ENCODE results near the gene MAGOHB. TPM values are rescaled to one million over a fixed set of nuclear protein-coding genes. Genes with fewer than 3 reads are reported as not detected.

MAGOHB gene
- total RNA-seq, 1 donor from 2014 or later, result 48.3 TPM

DNA sequence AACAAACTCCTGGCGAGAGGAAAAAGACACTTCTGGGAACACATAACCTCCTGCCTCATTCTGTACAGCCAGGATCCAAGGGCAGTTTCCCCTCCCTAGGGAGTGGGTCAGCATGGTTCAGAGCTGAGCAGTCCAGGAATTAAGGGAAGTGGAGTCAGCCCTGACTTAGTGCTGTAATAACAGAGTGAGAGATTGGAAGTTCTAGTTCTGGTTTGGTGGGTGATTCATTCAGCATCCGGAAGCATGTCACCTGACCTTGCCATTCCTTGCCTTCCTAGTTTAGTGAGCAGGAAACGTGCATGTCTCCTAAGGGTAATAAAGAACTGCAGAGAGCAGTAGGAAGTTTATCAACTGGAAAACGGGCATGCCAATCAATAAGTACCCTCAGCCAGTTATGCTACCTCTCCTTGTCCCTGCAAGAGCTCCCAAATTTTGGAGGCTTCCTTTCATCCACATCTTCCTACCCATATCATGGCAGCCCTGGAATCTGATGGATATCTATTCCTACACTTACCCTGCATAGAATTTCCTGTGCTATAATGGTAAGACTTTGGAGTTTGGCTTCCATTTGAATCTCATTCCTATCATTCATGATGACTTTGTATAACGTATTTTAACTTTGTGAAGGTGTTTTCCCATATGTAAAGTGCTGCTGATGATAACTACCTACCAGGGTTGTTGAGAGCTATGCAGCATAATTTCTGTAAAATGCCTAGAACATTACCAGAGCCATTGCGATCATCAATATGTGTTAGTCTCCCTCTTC is 28.5 kb upstream of the MAGOHB start:
- H3K9me3 Mint-ChIP-seq (ENCODE audit: low read depth), result peaks cover 19% of the 10 kb centered on the region
- H3K27ac Mint-ChIP-seq, result no peak overlapping the region
- H3K4me3 Mint-ChIP-seq (ENCODE audit: low read depth), result no peak overlapping the region
- H3K36me3 Mint-ChIP-seq (ENCODE audit: insufficient read depth), result peaks cover 9% of the 10 kb centered on the region
- peaks cover 4% of the 10 kb centered on the region for H3K27me3 Mint-ChIP-seq
- DNase-seq (ENCODE audit: low spot score, unreplicated experiment), result no peak
- TF ChIP-seq, protein P1, sequence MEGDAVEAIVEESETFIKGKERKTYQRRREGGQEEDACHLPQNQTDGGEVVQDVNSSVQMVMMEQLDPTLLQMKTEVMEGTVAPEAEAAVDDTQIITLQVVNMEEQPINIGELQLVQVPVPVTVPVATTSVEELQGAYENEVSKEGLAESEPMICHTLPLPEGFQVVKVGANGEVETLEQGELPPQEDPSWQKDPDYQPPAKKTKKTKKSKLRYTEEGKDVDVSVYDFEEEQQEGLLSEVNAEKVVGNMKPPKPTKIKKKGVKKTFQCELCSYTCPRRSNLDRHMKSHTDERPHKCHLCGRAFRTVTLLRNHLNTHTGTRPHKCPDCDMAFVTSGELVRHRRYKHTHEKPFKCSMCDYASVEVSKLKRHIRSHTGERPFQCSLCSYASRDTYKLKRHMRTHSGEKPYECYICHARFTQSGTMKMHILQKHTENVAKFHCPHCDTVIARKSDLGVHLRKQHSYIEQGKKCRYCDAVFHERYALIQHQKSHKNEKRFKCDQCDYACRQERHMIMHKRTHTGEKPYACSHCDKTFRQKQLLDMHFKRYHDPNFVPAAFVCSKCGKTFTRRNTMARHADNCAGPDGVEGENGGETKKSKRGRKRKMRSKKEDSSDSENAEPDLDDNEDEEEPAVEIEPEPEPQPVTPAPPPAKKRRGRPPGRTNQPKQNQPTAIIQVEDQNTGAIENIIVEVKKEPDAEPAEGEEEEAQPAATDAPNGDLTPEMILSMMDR (IDR thresholded peaks at IDR 0.05; ENCODE audit: unreplicated experiment), result no peak
- H3K4me1 Mint-ChIP-seq (ENCODE audit: low read depth), result peaks cover under 1% of the 10 kb centered on the region

DNA sequence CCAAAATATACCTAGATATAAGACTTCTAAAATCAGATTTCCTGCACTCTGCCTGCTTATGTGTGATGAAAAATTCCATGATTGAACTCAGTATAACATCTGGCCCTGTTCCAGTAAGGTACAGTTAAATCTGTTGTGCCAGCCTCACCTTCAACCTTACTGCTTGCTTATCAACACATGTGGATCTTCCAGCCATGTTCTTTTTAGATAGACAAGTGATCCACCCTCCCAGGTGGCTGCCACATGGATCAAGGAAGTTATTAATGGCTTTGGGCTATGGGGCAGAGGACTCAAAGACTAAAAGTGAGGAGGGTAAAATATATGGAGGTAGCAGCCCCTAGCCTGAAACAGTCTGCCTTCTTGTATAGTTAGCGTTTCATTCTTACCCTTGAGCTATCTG is 25.3 kb upstream of the MAGOHB start:
- TF ChIP-seq, protein P1 (IDR thresholded peaks at IDR 0.05; ENCODE audit: unreplicated experiment), result no peak
- H3K4me1 Mint-ChIP-seq (ENCODE audit: low read depth), result peaks cover 9% of the 10 kb centered on the region
- peaks cover 4% of the 10 kb centered on the region for H3K27me3 Mint-ChIP-seq
- no peaks in the 10 kb centered on the region for H3K9me3 Mint-ChIP-seq (ENCODE audit: low read depth)
- no peak overlapping the region for H3K27ac Mint-ChIP-seq
- H3K36me3 Mint-ChIP-seq (ENCODE audit: insufficient read depth), result no peaks in the 10 kb centered on the region
- no peak overlapping the region for H3K4me3 Mint-ChIP-seq (ENCODE audit: low read depth)
- no peak for DNase-seq (ENCODE audit: low spot score, unreplicated experiment)

DNA sequence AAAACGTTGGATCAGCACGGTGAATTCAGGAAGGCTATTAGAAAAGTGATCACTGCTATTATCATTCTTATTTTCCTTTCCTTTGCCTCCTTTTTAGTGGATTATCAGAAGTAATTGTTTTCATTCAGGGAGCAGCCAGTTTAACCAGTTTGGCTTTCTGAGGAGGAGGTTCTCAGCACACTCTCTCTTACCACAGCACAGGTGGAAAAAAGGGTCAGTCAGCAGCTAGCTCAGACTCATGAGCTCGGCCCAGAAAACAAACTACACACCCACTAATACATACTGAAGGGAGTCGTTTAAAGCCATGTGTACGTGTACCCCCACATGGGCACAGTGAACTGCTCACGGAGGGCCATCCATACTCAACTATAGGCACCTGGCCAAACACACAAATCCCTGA is 23.2 kb upstream of the MAGOHB start:
- no peak for DNase-seq (ENCODE audit: low spot score, unreplicated experiment)
- Mint-ChIP-seq H3K36me3 (ENCODE audit: insufficient read depth) (no peaks in the 10 kb centered on the region), H3K4me1 (ENCODE audit: low read depth) (peaks cover 9% of the 10 kb centered on the region), H3K4me3 (ENCODE audit: low read depth) (no peak overlapping the region), H3K9me3 (ENCODE audit: low read depth) (no peaks in the 10 kb centered on the region), H3K27me3 (no peaks in the 10 kb centered on the region), H3K27ac (no peak overlapping the region)
- TF ChIP-seq, protein P1 (IDR thresholded peaks at IDR 0.05; ENCODE audit: unreplicated experiment), result no peak

DNA sequence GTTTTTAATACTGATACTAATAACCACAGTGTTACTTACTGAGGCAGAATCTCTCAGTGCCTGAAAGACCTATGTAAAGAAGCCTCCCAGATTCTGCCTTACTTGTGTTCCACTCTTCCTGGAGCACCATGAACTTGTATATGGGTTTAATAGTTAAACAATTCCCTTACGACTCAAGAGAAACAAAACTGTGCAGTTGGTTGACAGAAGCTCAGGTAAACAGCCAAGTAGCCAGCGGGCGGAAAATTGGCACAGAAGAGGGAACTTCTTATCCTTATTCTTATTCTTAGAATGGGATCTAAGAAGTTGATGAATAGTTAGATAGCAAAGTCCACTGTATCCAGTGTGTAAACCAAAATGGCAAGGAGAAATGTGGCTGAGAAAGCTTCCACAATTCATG is 22.7 kb upstream of the MAGOHB start:
- Mint-ChIP-seq H3K9me3 (ENCODE audit: low read depth) (no peaks in the 10 kb centered on the region), H3K27me3 (no peaks in the 10 kb centered on the region), H3K36me3 (ENCODE audit: insufficient read depth) (no peaks in the 10 kb centered on the region), H3K4me1 (ENCODE audit: low read depth) (peaks cover 9% of the 10 kb centered on the region), H3K27ac (no peak overlapping the region), H3K4me3 (ENCODE audit: low read depth) (no peak overlapping the region)
- TF ChIP-seq, protein P1 (IDR thresholded peaks at IDR 0.05; ENCODE audit: unreplicated experiment), result no peak
- DNase-seq (ENCODE audit: low spot score, unreplicated experiment), result no peak

DNA sequence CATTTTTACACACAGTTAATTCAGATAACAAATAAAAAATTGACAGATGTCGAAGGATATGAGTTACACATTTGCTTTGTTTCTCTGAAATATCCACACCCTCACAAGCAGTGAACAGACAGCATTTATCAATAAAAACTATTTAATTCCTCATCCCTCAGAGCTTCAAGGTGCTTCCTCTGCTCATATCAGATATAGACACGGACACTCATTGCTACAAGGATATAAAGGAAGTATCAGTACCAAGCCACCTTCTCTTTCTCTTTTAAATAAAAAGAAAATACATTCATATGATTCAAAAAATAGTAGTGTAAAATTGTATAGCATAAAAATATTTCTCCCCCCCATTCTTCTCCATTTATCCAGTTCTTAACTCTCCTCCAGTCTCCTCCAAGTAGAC is 21.9 kb upstream of the MAGOHB start:
- H3K36me3 Mint-ChIP-seq (ENCODE audit: insufficient read depth), result no peaks in the 10 kb centered on the region
- no peak for DNase-seq (ENCODE audit: low spot score, unreplicated experiment)
- no peaks in the 10 kb centered on the region for H3K9me3 Mint-ChIP-seq (ENCODE audit: low read depth)
- H3K4me3 Mint-ChIP-seq (ENCODE audit: low read depth), result no peak overlapping the region
- TF ChIP-seq, protein P1 (IDR thresholded peaks at IDR 0.05; ENCODE audit: unreplicated experiment), result no peak
- peaks cover 9% of the 10 kb centered on the region for H3K4me1 Mint-ChIP-seq (ENCODE audit: low read depth)
- H3K27me3 Mint-ChIP-seq, result no peaks in the 10 kb centered on the region
- no peak overlapping the region for H3K27ac Mint-ChIP-seq
